Activated B cell treated with CpG ODN at 0.5 μM for 24 hours (primary cell): ENCODE results near the gene P2RX6. TPM values are rescaled to one million over a fixed set of nuclear protein-coding genes. Genes with fewer than 3 reads are reported as not detected.

Experiments used
- ATAC-seq: fragments of 200-7000 bp; cut with Tn5 transposase; one replicate; pipeline ENCODE4 v1.10.0; 2021; ENCODE audit warnings: low read depth, mild to moderate bottlenecking, moderate library complexity
- CTCF ChIA-PET: fragments of 350-600 bp; sonication (Branson Sonifier 250); formaldehyde crosslinking; loops from one replicate; lab custom pipeline; 2021; ENCODE audit warnings: antibody characterized with exemption; lab: Charles Lee
- POLR2A ChIA-PET: fragments of 350-600 bp; sonication (Branson Sonifier 250); formaldehyde crosslinking; loops from one replicate; lab custom pipeline; 2021; ENCODE audit warnings: antibody characterized with exemption; lab: Charles Lee
- DNase-seq: peaks from one replicate; pipeline ENCODE4 v3.0.0; 2022
- H3K27ac Mint-ChIP-seq: one replicate; pipeline ENCODE4 v1.8.0; 2020; ENCODE audit warnings: mixed read lengths
- H3K27me3 Mint-ChIP-seq: one replicate; pipeline ENCODE4 v1.8.0; 2021; ENCODE audit warnings: mixed read lengths
- H3K36me3 Mint-ChIP-seq: one replicate; pipeline ENCODE4 v1.8.0; 2021; ENCODE audit warnings: low read depth, mixed read lengths
- H3K4me1 Mint-ChIP-seq: one replicate; pipeline ENCODE4 v1.8.0; 2021; ENCODE audit warnings: mixed read lengths
- H3K4me3 Mint-ChIP-seq: one replicate; pipeline ENCODE4 v1.8.0; 2020; ENCODE audit warnings: mild to moderate bottlenecking, mixed read lengths
- H3K9me3 Mint-ChIP-seq: one replicate; pipeline ENCODE4 v1.8.0; 2020; ENCODE audit warnings: mixed read lengths
- intact Hi-C: fragments of 100-400 bp; cut with micrococcal nuclease; formaldehyde crosslinking; loops from one replicate; pipeline ENCODE4 v1.15.1; 2024
- total RNA-seq: library from RNA; stranded (reverse); gene quantifications from 2 replicates; pipeline ENCODE4 v1.2.3, GENCODE V29; 2022
- TF ChIP-seq, protein P1 (sequence below): fragments of 200-600 bp; IDR thresholded peaks from one replicate; pipeline ENCODE4 v1.8.0; 2022; ENCODE audit warnings: antibody characterized with exemption, mild to moderate bottlenecking

The P2RX6 gene
- total RNA-seq, 1 donor from 2014 or later = 0.67 TPM

DNA sequence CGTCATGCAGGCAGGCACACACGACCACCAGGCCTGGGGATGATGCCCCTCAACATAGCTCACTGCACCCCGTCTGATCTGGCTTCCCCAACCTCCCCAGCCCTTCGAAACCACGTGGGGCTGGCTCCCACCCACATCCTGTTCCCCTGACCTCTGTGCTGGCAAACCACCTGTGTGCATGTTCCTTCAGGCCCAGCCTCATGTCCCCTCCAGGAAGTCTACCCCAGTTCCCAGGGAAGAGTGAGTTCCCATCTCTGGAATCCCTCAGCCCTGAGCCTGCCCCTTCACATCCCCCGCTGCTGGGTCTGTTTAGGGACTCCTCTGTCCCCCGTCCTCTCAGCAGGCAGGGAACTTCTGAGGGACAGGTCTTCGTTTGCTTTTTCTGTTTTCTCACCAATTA lies 10.3 kb downstream of the P2RX6 start:
- intact Hi-C loops = no loop called here
- TF ChIP-seq, protein P1, sequence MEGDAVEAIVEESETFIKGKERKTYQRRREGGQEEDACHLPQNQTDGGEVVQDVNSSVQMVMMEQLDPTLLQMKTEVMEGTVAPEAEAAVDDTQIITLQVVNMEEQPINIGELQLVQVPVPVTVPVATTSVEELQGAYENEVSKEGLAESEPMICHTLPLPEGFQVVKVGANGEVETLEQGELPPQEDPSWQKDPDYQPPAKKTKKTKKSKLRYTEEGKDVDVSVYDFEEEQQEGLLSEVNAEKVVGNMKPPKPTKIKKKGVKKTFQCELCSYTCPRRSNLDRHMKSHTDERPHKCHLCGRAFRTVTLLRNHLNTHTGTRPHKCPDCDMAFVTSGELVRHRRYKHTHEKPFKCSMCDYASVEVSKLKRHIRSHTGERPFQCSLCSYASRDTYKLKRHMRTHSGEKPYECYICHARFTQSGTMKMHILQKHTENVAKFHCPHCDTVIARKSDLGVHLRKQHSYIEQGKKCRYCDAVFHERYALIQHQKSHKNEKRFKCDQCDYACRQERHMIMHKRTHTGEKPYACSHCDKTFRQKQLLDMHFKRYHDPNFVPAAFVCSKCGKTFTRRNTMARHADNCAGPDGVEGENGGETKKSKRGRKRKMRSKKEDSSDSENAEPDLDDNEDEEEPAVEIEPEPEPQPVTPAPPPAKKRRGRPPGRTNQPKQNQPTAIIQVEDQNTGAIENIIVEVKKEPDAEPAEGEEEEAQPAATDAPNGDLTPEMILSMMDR = no peak
- ChIA-PET POLR2A (no interaction called here), CTCF (no interaction called here)
- Mint-ChIP-seq H3K4me3 (no peak overlapping the region), H3K27ac (no peak overlapping the region), H3K36me3 (no peaks in the 10 kb centered on the region), H3K27me3 (peaks cover 10% of the 10 kb centered on the region), H3K9me3 (no peaks in the 10 kb centered on the region), H3K4me1 (peaks cover 3% of the 10 kb centered on the region)
- DNase-seq (no peak), ATAC-seq (no peak)

DNA sequence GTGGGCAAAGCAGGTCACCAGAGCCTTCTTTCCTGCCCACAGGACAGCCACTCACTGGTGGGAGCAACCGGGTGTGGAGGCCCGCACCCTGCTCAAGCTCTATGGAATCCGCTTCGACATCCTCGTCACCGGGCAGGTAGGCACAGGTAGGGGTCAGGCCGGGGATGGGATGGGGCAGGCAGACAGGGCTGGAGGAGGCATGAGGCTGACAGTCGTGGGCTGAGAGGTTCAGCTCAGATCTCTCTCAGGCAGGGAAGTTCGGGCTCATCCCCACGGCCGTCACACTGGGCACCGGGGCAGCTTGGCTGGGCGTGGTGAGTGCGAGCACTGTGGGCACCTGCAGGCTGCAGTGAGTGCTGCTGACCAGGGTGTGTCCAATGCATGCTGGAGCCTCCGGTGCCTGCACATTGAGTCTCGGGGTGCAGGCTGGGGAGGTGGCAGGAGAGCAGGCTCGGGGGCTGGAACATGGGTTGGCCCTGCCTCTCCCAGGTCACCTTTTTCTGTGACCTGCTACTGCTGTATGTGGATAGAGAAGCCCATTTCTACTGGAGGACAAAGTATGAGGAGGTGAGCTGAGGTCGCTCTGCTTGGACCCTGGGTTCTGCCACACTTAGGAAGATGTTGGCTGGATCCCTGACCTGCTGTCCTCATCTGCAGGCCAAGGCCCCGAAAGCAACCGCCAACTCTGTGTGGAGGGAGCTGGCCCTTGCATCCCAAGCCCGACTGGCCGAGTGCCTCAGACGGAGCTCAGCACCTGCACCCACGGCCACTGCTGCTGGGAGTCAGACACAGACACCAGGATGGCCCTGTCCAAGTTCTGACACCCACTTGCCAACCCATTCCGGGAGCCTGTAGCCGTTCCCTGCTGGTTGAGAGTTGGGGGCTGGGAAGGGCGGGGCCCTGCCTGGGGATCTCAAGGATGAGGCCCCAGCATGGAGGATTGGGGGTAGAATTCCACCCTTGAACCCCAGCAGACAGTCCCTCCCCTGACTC lies 11.1 kb downstream of the P2RX6 start:
- no peak for DNase-seq
- ATAC-seq = no peak
- CTCF ChIA-PET = no interaction called here

DNA sequence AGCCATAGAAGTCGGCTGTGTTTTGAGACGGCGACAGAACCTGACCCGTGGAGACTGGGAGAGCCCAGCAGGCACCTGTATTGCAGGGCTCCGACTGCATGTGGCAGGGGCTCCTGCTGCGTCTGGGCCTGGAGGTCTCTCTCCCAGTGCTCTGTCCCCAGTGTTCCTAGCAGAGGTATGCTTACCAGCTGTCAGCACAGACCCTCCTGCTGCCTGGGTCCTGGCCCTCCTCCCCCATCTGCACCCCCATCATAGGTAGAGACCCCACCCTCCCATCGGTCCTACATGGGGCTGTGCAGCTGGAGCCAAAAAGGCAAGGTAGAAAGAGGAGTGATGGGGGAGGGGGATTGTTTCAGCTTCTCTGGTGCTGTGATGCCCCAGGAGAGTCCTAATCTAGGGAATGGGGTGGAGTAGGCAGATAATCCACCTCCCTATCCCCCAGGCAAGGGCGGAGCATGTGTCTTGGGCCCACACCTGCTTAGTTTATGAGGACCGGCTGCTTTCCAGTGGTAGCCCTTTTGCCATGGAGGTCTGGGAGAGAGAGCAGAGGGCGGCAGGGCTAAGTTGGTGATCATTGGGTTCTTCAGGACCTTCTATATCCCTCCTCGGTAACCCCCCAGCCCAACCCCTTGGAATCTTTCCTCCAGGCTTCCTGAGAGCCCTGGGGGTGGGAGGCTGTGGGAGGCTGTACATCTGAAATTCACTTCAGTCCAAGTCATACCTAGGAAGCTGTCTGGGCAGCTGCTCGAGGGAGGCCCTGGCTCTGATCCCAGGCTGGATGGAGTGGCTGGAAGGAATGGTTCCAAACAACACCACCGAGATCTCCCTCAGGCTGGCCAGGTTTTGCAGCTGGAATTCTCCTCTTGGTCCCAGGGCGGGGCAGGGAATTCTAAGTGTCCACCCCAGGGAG lies 12.1 kb downstream of the P2RX6 start:
- Mint-ChIP-seq H3K27me3 (peaks cover 16% of the 10 kb centered on the region), H3K4me1 (peaks cover 3% of the 10 kb centered on the region), H3K36me3 (no peaks in the 10 kb centered on the region), H3K9me3 (no peaks in the 10 kb centered on the region), H3K4me3 (no peak overlapping the region), H3K27ac (no peak overlapping the region)
- ATAC-seq (no peak), DNase-seq (no peak)
- ChIA-PET POLR2A (no interaction called here), CTCF (no interaction called here)
- TF ChIP-seq, protein P1 = no peak
- intact Hi-C loops = no loop called here

More for the DNA sequence above, 11.1 kb downstream of the P2RX6 start:
- POLR2A ChIA-PET = no interaction called here
- H3K4me3 Mint-ChIP-seq = no peak overlapping the region
- H3K27me3 Mint-ChIP-seq = peaks cover 14% of the 10 kb centered on the region
- intact Hi-C loops = no loop called here
- no peak overlapping the region for H3K27ac Mint-ChIP-seq
- H3K9me3 Mint-ChIP-seq = no peaks in the 10 kb centered on the region
- peaks cover 3% of the 10 kb centered on the region for H3K4me1 Mint-ChIP-seq
- TF ChIP-seq, protein P1 = no peak
- H3K36me3 Mint-ChIP-seq = no peaks in the 10 kb centered on the region

DNA sequence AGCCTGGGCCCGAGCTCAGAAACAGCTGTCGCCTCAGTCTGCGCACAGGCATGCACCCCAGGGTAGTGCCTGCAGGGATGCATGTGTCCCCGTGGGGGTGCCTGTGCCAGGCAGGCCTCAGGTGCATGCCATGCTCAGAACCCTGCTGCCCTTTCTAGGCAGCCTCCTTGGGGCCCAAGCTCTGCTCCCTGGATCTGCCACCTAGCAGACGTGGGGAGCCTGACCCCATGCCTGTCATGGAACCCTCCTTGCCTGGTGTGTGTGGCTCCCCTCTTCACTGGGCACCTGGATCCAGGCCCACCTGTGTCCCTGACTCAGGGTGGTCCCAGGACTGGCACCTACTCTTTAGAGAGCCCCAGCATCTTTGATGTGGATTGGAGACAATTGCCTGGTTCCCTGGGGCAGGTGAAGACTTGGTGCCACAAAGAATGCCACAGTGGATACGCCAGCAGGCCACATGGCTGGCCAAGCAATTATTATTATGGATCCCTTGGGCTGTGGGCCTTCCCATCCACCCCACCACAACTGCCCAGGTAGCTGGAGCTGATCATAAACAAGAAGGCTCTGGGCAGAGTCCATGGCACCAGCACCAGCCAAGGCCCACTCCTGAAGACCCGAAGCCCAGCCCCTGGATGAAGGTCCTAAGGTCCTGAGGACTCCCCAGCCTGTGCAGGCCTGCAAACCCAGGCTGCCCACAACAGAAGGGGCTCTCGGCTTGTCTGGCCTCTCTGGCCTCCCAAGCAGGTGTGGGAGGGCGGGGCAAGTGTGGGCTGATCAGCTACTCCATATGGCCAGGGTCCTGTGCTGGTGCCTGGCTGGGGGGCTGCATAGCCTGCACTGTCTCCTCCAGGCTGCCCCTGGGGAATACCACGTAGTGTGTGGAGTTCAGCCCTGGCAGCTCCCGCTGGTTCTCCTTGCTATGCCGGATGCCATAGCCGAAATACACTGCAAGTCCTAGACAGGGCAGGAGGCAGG lies 13.6 kb downstream of the P2RX6 start:
- H3K9me3 Mint-ChIP-seq = no peaks in the 10 kb centered on the region

More for the DNA sequence above, 13.6 kb downstream of the P2RX6 start:
- H3K27me3 Mint-ChIP-seq = peaks cover 23% of the 10 kb centered on the region
- no peak overlapping the region for H3K27ac Mint-ChIP-seq
- H3K4me1 Mint-ChIP-seq = peaks cover 3% of the 10 kb centered on the region
- intact Hi-C loops = no loop called here
- ATAC-seq = no peak
- TF ChIP-seq, protein P1 = no peak
- no peaks in the 10 kb centered on the region for H3K36me3 Mint-ChIP-seq
- ChIA-PET CTCF (no interaction called here), POLR2A (interaction anchor here (0.6 kb wide), 1 partner anchor 47 kb away, joined by 3 read pairs; the partner anchor contains the start of gene LZTR1)
- DNase-seq = no peak
- H3K4me3 Mint-ChIP-seq = no peak overlapping the region
